GM23248 (cell line): ENCODE measurements around the gene TMEM14C. TPM values are rescaled to one million over a fixed set of nuclear protein-coding genes. Genes with fewer than 3 reads are reported as not detected.

ENCODE experiments used
- DNase-seq: peaks from one replicate; pipeline ENCODE4 v3.0.0-alpha.2; 2015
- H2AFZ ChIP-seq: fragments of 200-600 bp; sonication (generic); 2 replicates; pipeline ENCODE4 v1.6.1; 2016; ENCODE audit warnings: antibody characterized with exemption
- H3F3A ChIP-seq: fragments of 200-600 bp; sonication (generic); 2 replicates; pipeline ENCODE4 v1.6.1; 2016; ENCODE audit warnings: mild to moderate bottlenecking, antibody characterized with exemption, mixed run types; ENCODE audit not compliant: insufficient read depth
- H3K27ac ChIP-seq: fragments of 200-600 bp; sonication (generic); 2 replicates; pipeline ENCODE4 v1.5.1; 2016; ENCODE audit warnings: mild to moderate bottlenecking
- H3K27me3 ChIP-seq: fragments of 200-600 bp; sonication (generic); replicated peaks from 2 replicates; pipeline ENCODE4 v1.6.1; 2016; ENCODE audit warnings: mild to moderate bottlenecking; ENCODE audit not compliant: insufficient read depth
- H3K36me3 ChIP-seq: fragments of 200-600 bp; sonication (generic); 2 replicates; pipeline ENCODE4 v1.6.1; 2016; ENCODE audit warnings: low read depth, mild to moderate bottlenecking
- H3K4me1 ChIP-seq: fragments of 200-600 bp; sonication (generic); 2 replicates; pipeline ENCODE4 v1.6.1; 2016; ENCODE audit warnings: mild to moderate bottlenecking; ENCODE audit not compliant: insufficient read depth
- H3K4me2 ChIP-seq: fragments of 200-600 bp; sonication (generic); one replicate; pipeline ENCODE4 v1.6.1; 2016; ENCODE audit warnings: mild to moderate bottlenecking; ENCODE audit not compliant: unreplicated experiment
- H3K4me3 ChIP-seq: fragments of 200-600 bp; sonication (generic); 2 replicates; pipeline ENCODE4 v1.5.1; 2016; ENCODE audit warnings: mild to moderate bottlenecking
- H3K79me2 ChIP-seq: fragments of 200-600 bp; sonication (generic); 2 replicates; pipeline ENCODE4 v1.6.1; 2016; ENCODE audit warnings: mild to moderate bottlenecking; ENCODE audit not compliant: insufficient read depth
- H3K9ac ChIP-seq: fragments of 200-600 bp; sonication (generic); 2 replicates; pipeline ENCODE4 v1.6.1; 2016; ENCODE audit warnings: mild to moderate bottlenecking
- H3K9me2 ChIP-seq: fragments of 200-600 bp; sonication (generic); 2 replicates; pipeline ENCODE4 v1.6.1; 2016; ENCODE audit warnings: mixed run types, mild to moderate bottlenecking, moderate library complexity; ENCODE audit not compliant: insufficient read depth
- H3K9me3 ChIP-seq: fragments of 200-600 bp; sonication (generic); one replicate; pipeline ENCODE4 v1.6.1; 2017; ENCODE audit warnings: low read depth
- H4K20me1 ChIP-seq: fragments of 200-600 bp; sonication (generic); 2 replicates; pipeline ENCODE4 v1.6.0; 2016; ENCODE audit not compliant: insufficient read depth
- EZH2 ChIP-seq: fragments of 200-600 bp; sonication (generic); IDR thresholded peaks from 2 replicates; pipeline ENCODE4 v1.6.1; 2018; ENCODE audit warnings: antibody characterized with exemption, mild to moderate bottlenecking; ENCODE audit not compliant: insufficient read depth, poor library complexity, severe bottlenecking
- EZH2phosphoT487 ChIP-seq: fragments of 200-600 bp; sonication (generic); IDR thresholded peaks from 2 replicates; pipeline ENCODE4 v1.6.1; 2018; ENCODE audit warnings: antibody characterized with exemption, moderate library complexity, mild to moderate bottlenecking, low read depth; ENCODE audit not compliant: insufficient read depth
- WGBS, 2 experiments: methylation state at CpG; one replicate each; pipeline ENCODE4 v1.1.6; 2015 to 2017; ENCODE audit warnings: low lambda C conversion rate in 2 of 2, low coverage in 1 of 2; ENCODE audit errors: missing lambda C conversion rate in 2 of 2; 5-methylcytosine and 5-hydroxymethylcytosine counted together
- in situ Hi-C: fragments of 300-500 bp; cut with MboI; formaldehyde crosslinking; loops from 2 replicates; pipeline ENCODE4 v1.15.0; 2020
- polyA plus RNA-seq: library from polyadenylated mRNA; unstranded; fragments of >200 nt; fragmentation: Nextera tagmentation; extraction: Ambion mirVana; gene quantifications from 2 replicates; pipeline ENCODE4 v1.2.1, GENCODE V29; 2016
- total RNA-seq: library from RNA; depleted of rRNA; stranded (reverse); fragments of >200 nt; shearing (Covaris generic); gene quantifications from 2 replicates; pipeline ENCODE4 v1.2.3, GENCODE V29; 2014; rRNA removed

Gene TMEM14C
- 164 and 199 TPM in 2 replicates for total RNA-seq
- 256 and 272 TPM in 2 replicates for polyA plus RNA-seq

DNA sequence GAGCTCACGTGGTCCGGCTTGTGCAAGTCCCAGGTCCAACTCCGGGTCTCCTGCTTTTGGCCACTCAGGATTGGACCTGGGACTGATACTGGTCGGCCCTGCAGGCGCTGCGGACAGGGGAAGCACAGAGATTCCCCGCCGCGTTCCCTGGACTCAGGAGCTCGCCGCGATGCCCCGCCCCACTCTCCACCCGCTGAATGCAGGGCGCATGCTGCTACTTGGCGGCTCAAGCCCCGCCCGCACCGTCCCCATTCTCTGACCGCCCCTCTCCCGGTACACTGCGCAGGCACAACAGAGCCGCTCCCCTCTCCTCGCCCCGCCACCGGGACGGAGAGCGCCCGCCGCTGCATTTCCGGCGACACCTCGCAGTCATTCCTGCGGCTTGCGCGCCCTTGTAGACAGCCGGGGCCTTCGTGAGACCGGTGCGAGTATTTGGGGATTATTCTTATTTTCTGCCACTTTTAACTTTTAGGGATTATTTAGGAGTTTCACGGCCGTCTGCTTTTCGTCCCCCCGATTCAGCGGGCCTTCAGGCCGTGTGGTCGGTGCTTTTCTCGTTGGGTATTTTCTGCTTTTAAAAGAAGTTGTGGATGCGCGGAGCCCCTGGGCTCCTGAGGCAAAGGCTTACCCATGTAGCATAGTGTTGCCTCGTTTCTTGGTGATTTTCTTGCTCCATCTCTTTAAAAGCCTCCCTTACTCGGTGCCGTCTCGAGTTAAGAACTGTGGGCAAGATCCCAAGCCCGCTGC, at the start of gene TMEM14C:
TMEM14C (plus strand) TSS at position 251 of the 747 bp plus-strand sequence. CDS start 1,544 bp downstream, outside the sequence.
- 0 to 1% methylated on average over 46 to 47 of the region's 55 CpGs for WGBS, 2 experiments
- Histone ChIP-seq H3F3A (peaks cover 12% of the 10 kb centered on the region; the same call in 1 of the 2 replicates), H3K27ac (peak within 1 kb of the TSS; percentile 77), H4K20me1 (no peaks in the 10 kb centered on the region), H3K27me3 (no peaks in the 10 kb centered on the region), H3K9me2 (no peaks in the 10 kb centered on the region), H3K9me3 (no peaks in the 10 kb centered on the region), H3K9ac (peak within 1 kb of the TSS; percentile 89), H3K36me3 (peaks cover 4% of the 10 kb centered on the region; the same call in 1 of the 2 replicates), H3K4me3 (peak within 1 kb of the TSS; percentile 96), H2AFZ (peak within 1 kb of the TSS; percentile 89), H3K4me1 (peaks cover 14% of the 10 kb centered on the region; the same call in 1 of the 2 replicates), H3K79me2 (peaks cover 49% of the 10 kb centered on the region), H3K4me2 (peak within 1 kb of the TSS; percentile 85)
- DNase-seq = peak; percentile 99
- in situ Hi-C loops = no loop called here
- TF ChIP-seq EZH2 = no peak
- TF ChIP-seq EZH2phosphoT487 = no peak

DNA sequence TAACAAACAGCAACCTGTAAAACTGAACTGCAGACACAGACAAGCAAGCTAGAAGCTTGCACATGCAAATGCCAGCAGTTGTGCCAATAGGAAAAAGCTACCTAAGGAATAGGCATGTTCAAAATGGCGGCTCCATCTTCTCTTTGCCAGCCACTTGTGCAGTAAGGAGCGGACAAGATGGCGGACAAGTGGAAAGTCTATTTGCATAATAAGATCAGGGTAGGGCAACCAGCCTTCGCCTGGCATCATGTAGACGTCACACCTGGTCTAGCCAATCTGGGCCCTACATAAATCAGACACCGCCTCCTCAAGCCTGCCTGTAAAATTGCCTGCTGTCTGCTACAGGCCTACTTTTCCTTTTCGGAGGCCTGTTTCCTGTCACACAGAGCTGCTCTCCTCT, 46.5 kb upstream of the TMEM14C start:
- in situ Hi-C loops = no loop called here
- Histone ChIP-seq H2AFZ (no peak overlapping the region), H3K9ac (no peak overlapping the region), H3K4me1 (no peaks in the 10 kb centered on the region), H3K79me2 (no peaks in the 10 kb centered on the region), H3K9me3 (no peaks in the 10 kb centered on the region), H3K4me3 (no peak overlapping the region), H3K27me3 (no peaks in the 10 kb centered on the region), H3K27ac (no peak overlapping the region), H3K4me2 (no peak overlapping the region), H3F3A (no peaks in the 10 kb centered on the region), H3K9me2 (no peaks in the 10 kb centered on the region), H3K36me3 (no peaks in the 10 kb centered on the region), H4K20me1 (no peaks in the 10 kb centered on the region)
- no peak for DNase-seq
- TF ChIP-seq EZH2 (no peak), EZH2phosphoT487 (no peak)
- 72 to 77% methylated on average over 7 of the region's 7 CpGs for WGBS, 2 experiments

DNA sequence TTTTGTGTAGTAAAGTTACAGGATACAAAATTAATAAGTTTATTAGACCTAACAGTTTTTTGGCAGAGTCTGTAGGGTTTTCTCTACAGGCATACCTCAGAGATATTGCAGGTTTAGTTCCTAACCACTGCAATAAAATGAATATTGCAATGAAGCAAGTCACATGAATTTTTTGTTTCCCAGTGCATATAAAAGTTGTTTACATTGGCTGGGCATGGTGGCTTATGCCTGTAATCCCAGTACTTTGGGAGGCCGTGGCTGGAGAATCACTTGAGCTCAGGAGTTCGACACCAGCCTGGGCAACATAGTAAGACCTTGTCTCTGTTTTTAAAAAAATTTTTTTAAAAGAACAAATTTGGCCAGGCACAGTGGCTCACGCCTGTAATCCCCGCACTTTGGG, 44.4 kb upstream of the TMEM14C start:
- H3K27ac ChIP-seq = no peak overlapping the region
- H3K9ac ChIP-seq = no peak overlapping the region
- H3K9me3 ChIP-seq = no peaks in the 10 kb centered on the region
- H3K4me3 ChIP-seq = no peak overlapping the region
- no peaks in the 10 kb centered on the region for H3K79me2 ChIP-seq
- H3K4me2 ChIP-seq = no peak overlapping the region
- no peaks in the 10 kb centered on the region for H3K4me1 ChIP-seq
- no peaks in the 10 kb centered on the region for H3K9me2 ChIP-seq
- H3F3A ChIP-seq = no peaks in the 10 kb centered on the region
- no peak overlapping the region for H2AFZ ChIP-seq
- TF ChIP-seq EZH2phosphoT487 = no peak
- no peak for TF ChIP-seq EZH2
- WGBS, 2 experiments = 48 to 54% methylated on average over 4 of the region's 4 CpGs
- no peaks in the 10 kb centered on the region for H4K20me1 ChIP-seq
- H3K27me3 ChIP-seq = no peaks in the 10 kb centered on the region
- H3K36me3 ChIP-seq = no peaks in the 10 kb centered on the region
- in situ Hi-C loops = no loop called here
- no peak for DNase-seq

GRCh38 chr6:10681795-10682194, 41.1 kb upstream of the TMEM14C start:
- H3K27me3 ChIP-seq = no peaks in the 10 kb centered on the region
- in situ Hi-C loops = no loop called here
- H3K9ac ChIP-seq = no peak overlapping the region
- H3F3A ChIP-seq = no peaks in the 10 kb centered on the region
- no peaks in the 10 kb centered on the region for H3K79me2 ChIP-seq
- H3K4me2 ChIP-seq = no peak overlapping the region
- H3K9me3 ChIP-seq = no peaks in the 10 kb centered on the region
- no peak for TF ChIP-seq EZH2phosphoT487
- no peak for TF ChIP-seq EZH2
- H3K4me1 ChIP-seq = no peaks in the 10 kb centered on the region
- H3K27ac ChIP-seq = no peak overlapping the region
- 4 to 7% methylated on average over 3 of the region's 3 CpGs for WGBS, 2 experiments
- H2AFZ ChIP-seq = no peak overlapping the region
- H3K36me3 ChIP-seq = no peaks in the 10 kb centered on the region
- no peak overlapping the region for H3K4me3 ChIP-seq
- H4K20me1 ChIP-seq = no peaks in the 10 kb centered on the region
- no peak for DNase-seq
- H3K9me2 ChIP-seq = no peaks in the 10 kb centered on the region
